HG02588 (cell line): ENCODE measurements around the gene ZNF557.
A peak's percentile ranks its signal among the peaks of the same experiment; 100 is the strongest.
"Not testable (repeated sequence)": the region's sequence is repeated elsewhere in the genome, so short reads cannot be mapped to it uniquely, and the experiment has no call there.

Source experiments
- ATAC-seq: cut with Tn5 transposase; IDR thresholded peaks from one replicate; pipeline ENCODE4 v1.9.1; 2021; ENCODE audit warnings: mild to moderate bottlenecking, moderate library complexity; ENCODE audit not compliant: unreplicated experiment

The ZNF557 gene

GRCh38 chr19:7069042-7069903 lies at the start of gene ZNF557:
Gene ZNF557 (plus strand): TSS chr19:7069703. CDS start chr19:7075075, 5,372 bp downstream.
- ATAC-seq = peak; percentile 92

GRCh38 chr19:7021331-7021730 lies 48.2 kb upstream of the ZNF557 start, which contains the start of gene MBD3L2B:
Gene MBD3L2B (minus strand): TSS chr19:7021431. CDS start chr19:7021397, 34 bp downstream.
- ATAC-seq = not testable (repeated sequence)

GRCh38 chr19:7028790-7029189 lies 40.7 kb upstream of the ZNF557 start:
- ATAC-seq = not testable (repeated sequence)

- not testable (repeated sequence) for ATAC-seq
Observed at GRCh38 chr19:7030278-7030677, 39.2 kb upstream of the ZNF557 start, which contains the start of gene MBD3L5. Gene MBD3L5 (plus strand): TSS chr19:7030578. CDS start chr19:7030612, 34 bp downstream.

- ATAC-seq = not testable (repeated sequence)
Observed at GRCh38 chr19:7040079-7040478, 29.4 kb upstream of the ZNF557 start, which contains the start of gene MBD3L4. Gene MBD3L4 (minus strand): TSS chr19:7040179. CDS start chr19:7040144, 35 bp downstream.

GRCh38 chr19:7041563-7041962 lies 27.9 kb upstream of the ZNF557 start:
- not testable (repeated sequence) for ATAC-seq

GRCh38 chr19:7049021-7049420 lies 20.5 kb upstream of the ZNF557 start, which contains the start of gene MBD3L2:
Gene MBD3L2 (plus strand): TSS chr19:7049321. CDS start chr19:7049374, 53 bp downstream.
- not testable (repeated sequence) for ATAC-seq

- not testable (repeated sequence) for ATAC-seq
Observed at GRCh38 chr19:7051421-7051820, 18.1 kb upstream of the ZNF557 start.

- not testable (repeated sequence) for ATAC-seq
Observed at GRCh38 chr19:7052896-7053295, 16.6 kb upstream of the ZNF557 start.

- not testable (repeated sequence) for ATAC-seq
Observed at GRCh38 chr19:7054635-7055368, 14.7 kb upstream of the ZNF557 start.

- ATAC-seq = not testable (repeated sequence)
Observed at GRCh38 chr19:7055679-7056078, 13.8 kb upstream of the ZNF557 start.

- ATAC-seq = not testable (repeated sequence)
Observed at GRCh38 chr19:7056371-7056770, 13.1 kb upstream of the ZNF557 start.

- not testable (repeated sequence) for ATAC-seq
Observed at GRCh38 chr19:7058576-7058975, 10.9 kb upstream of the ZNF557 start, which contains the start of gene MBD3L3. Gene MBD3L3 (minus strand): TSS chr19:7058676. CDS start chr19:7058605, 71 bp downstream.

- ATAC-seq = not testable (repeated sequence)
Observed at GRCh38 chr19:7059977-7060376, 9.5 kb upstream of the ZNF557 start.

- no peak for ATAC-seq
Observed at GRCh38 chr19:7063339-7063738, 6.2 kb upstream of the ZNF557 start.

- no peak for ATAC-seq
Observed at GRCh38 chr19:7063764-7064418, 5.6 kb upstream of the ZNF557 start.

- not testable (repeated sequence) for ATAC-seq
Observed at GRCh38 chr19:7067122-7067521, 2.4 kb upstream of the ZNF557 start.

GRCh38 chr19:7067716-7068115 lies 1.8 kb upstream of the ZNF557 start:
- no peak for ATAC-seq

- ATAC-seq = no peak
Observed at GRCh38 chr19:7068599-7068998, 904 bp upstream of the ZNF557 start.

GRCh38 chr19:7069904-7070226 lies 362 bp downstream of the ZNF557 start:
- ATAC-seq = no peak

GRCh38 chr19:7072541-7072940 lies 3.0 kb downstream of the ZNF557 start:
- ATAC-seq = no peak
